ENCODE results near the gene CHAC1.

The CHAC1 gene

DNA sequence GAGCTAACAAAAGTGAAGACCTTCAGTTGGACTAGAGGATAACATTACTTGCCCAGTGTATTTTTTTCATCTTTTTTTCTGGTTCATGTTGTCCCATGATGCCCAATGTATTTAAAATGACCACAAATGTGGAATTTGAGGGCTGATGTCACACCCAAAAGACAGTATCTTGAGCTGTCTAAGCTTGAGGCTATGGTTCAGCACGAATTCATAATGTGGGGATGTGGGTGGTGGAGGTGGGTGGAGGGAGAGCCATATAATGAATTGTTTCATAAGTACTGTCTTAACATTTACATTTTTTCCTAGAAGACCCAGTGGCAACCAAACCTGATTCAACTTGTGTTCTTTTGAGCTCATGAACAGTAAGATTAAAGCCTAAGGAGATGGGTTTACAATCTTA, 37.5 kb downstream of the CHAC1 start:
- no peak for DNase-seq

- DNase-seq = no peak
These were observed 38.1 kb downstream of the CHAC1 start for GRCh38 chr15:40991355-40991754.

- DNase-seq = no peak
These were observed 39.0 kb downstream of the CHAC1 start for GRCh38 chr15:40992241-40992741.

DNA sequence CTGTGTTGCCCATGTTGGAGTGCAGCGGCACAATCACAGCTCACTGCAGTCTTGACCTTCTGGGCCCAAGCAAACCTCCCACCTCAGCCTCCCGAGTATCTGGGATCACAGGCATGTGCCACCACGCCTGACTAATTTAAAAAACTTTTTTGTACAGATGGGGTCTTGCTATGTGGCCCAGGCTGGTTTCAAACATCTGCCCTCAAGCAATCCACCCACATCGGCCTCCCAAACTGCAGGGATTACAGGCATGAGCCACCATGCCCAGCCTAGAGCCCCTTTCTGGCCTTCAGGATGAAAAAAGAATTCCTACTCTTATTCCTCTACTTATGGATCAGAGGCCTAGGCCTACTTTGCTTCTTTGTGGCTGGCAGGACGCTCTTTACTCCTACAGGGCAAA, 39.6 kb downstream of the CHAC1 start:
- no peak for DNase-seq

- DNase-seq = no peak
These were observed 42.4 kb downstream of the CHAC1 start for GRCh38 chr15:40995656-40996055.

DNA sequence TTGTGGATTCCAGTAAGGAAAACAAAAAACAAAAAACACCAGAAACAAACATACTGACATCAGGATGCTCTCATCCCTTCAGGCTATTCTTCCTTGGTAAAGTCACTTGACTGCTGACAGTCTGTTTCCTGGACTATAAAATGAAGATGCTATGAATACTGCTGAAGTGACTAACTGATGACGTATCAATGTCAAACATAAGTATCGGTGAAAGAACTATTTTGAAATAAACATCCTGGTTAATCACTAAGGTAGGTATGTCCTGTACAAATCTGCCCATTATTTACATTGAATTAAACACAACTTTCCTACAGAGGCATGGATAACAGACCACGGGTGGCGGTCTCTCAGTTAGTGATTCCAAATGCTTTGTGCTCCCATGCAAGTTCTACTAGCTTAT, 45.9 kb downstream of the CHAC1 start:
- no peak for DNase-seq

- no peak for DNase-seq
These were observed 48.4 kb downstream of the CHAC1 start for GRCh38 chr15:41001524-41002214.

- no peak for DNase-seq
These were observed 51.2 kb downstream of the CHAC1 start for GRCh38 chr15:41004490-41004889.

Data from hippocampal formation (tissue), 2 donors.